ENCODE results near the gene FRMPD4. TPM values are rescaled to one million over a fixed set of nuclear protein-coding genes. Genes with fewer than 3 reads are reported as not detected.

The FRMPD4 gene
- total RNA-seq, 3 donors from 2014 or later (not counting 1 experiment from before 2014, with no cell fraction given): not detected

- no peaks in the 10 kb centered on the region for H3K4me1 Mint-ChIP-seq
- H3K27me3 Mint-ChIP-seq (ENCODE audit: low read depth in 2 of 2): no peaks in the 10 kb centered on the region
- Histone ChIP-seq H3K4me1 (ENCODE audit: control insufficient read depth, insufficient read depth, low read length) (no peaks in the 10 kb centered on the region), H3K4me3 (ENCODE audit: low read length) (no peak overlapping the region), H3K27ac (ENCODE audit: low read length) (no peak overlapping the region), H3K27me3 (ENCODE audit: control insufficient read depth, insufficient read depth, low read length) (no peaks in the 10 kb centered on the region), H3K36me3 (ENCODE audit: control insufficient read depth, insufficient read depth, low read length) (no peaks in the 10 kb centered on the region), H3K9me3 (ENCODE audit: control insufficient read depth, insufficient read depth, low read length) (no peaks in the 10 kb centered on the region)
- intact Hi-C loops (cut with micrococcal nuclease): no loop called here
- no CpG with 5 or more reads among the region's 2 CpGs for WGBS (ENCODE audit: insufficient coverage)
- H3K36me3 Mint-ChIP-seq: no peaks in the 10 kb centered on the region
- H3K9me3 Mint-ChIP-seq: no peaks in the 10 kb centered on the region
- no peak overlapping the region for H3K4me3 Mint-ChIP-seq
- no peak for TF ChIP-seq CTCF (IDR thresholded peaks at IDR 0.05)
- no peak for DNase-seq
- no peak overlapping the region for H3K27ac Mint-ChIP-seq
- no peak for ATAC-seq
Measured at GRCh38 chrX:12304261-12304660, 166.0 kb downstream of the FRMPD4 start.

- no peak for TF ChIP-seq CTCF (IDR thresholded peaks at IDR 0.05)
- Mint-ChIP-seq H3K4me3 (no peak overlapping the region), H3K36me3 (no peaks in the 10 kb centered on the region), H3K27ac (no peak overlapping the region), H3K9me3 (peaks cover 2 to 3% of the 10 kb centered on the region in 2 donors), H3K4me1 (no peaks in the 10 kb centered on the region), H3K27me3 (ENCODE audit: low read depth in 2 of 2) (peaks cover 0 to 4% of the 10 kb centered on the region in 2 donors)
- no peak overlapping the region for H3K27ac ChIP-seq (ENCODE audit: low read length)
- no peaks in the 10 kb centered on the region for H3K27me3 ChIP-seq (ENCODE audit: control insufficient read depth, insufficient read depth, low read length)
- ATAC-seq (no peak), DNase-seq (no peak)
- H3K9me3 ChIP-seq (ENCODE audit: control insufficient read depth, insufficient read depth, low read length): no peaks in the 10 kb centered on the region
- H3K36me3 ChIP-seq (ENCODE audit: control insufficient read depth, insufficient read depth, low read length): no peaks in the 10 kb centered on the region
- H3K4me1 ChIP-seq (ENCODE audit: control insufficient read depth, insufficient read depth, low read length): no peaks in the 10 kb centered on the region
- WGBS (ENCODE audit: insufficient coverage): 68% methylated on average over 2 of the region's 2 CpGs
- intact Hi-C loops (cut with micrococcal nuclease): no loop called here
- no peak overlapping the region for H3K4me3 ChIP-seq (ENCODE audit: low read length)
Measured at GRCh38 chrX:12307961-12308360, 169.7 kb downstream of the FRMPD4 start.

GRCh38 chrX:12308420-12308819 lies 170.1 kb downstream of the FRMPD4 start:
- intact Hi-C loops (cut with micrococcal nuclease): no loop called here
- Mint-ChIP-seq H3K36me3 (no peaks in the 10 kb centered on the region), H3K27ac (no peak overlapping the region), H3K4me1 (no peaks in the 10 kb centered on the region), H3K4me3 (no peak overlapping the region), H3K9me3 (peaks cover 3 to 4% of the 10 kb centered on the region in 2 donors), H3K27me3 (ENCODE audit: low read depth in 2 of 2) (peaks cover 0 to 5% of the 10 kb centered on the region in 2 donors)
- Histone ChIP-seq H3K4me1 (ENCODE audit: control insufficient read depth, insufficient read depth, low read length) (no peaks in the 10 kb centered on the region), H3K36me3 (ENCODE audit: control insufficient read depth, insufficient read depth, low read length) (no peaks in the 10 kb centered on the region), H3K9me3 (ENCODE audit: control insufficient read depth, insufficient read depth, low read length) (no peaks in the 10 kb centered on the region), H3K4me3 (ENCODE audit: low read length) (no peak overlapping the region), H3K27ac (ENCODE audit: low read length) (no peak overlapping the region), H3K27me3 (ENCODE audit: control insufficient read depth, insufficient read depth, low read length) (no peaks in the 10 kb centered on the region)
- DNase-seq: no peak
- 85% methylated on average over 3 of the region's 4 CpGs for WGBS (ENCODE audit: insufficient coverage)
- TF ChIP-seq CTCF (IDR thresholded peaks at IDR 0.05): no peak
- ATAC-seq: no peak

GRCh38 chrX:12309040-12309743 lies 170.9 kb downstream of the FRMPD4 start:
- no peak for TF ChIP-seq CTCF (IDR thresholded peaks at IDR 0.05)
- intact Hi-C loops (cut with micrococcal nuclease): no loop called here
- H3K27ac ChIP-seq (ENCODE audit: low read length): no peak overlapping the region
- H3K4me1 Mint-ChIP-seq: no peaks in the 10 kb centered on the region
- DNase-seq (no peak), ATAC-seq (no peak)
- WGBS (ENCODE audit: insufficient coverage): 88% methylated on average over 3 of the region's 5 CpGs
- no peak overlapping the region for H3K27ac Mint-ChIP-seq
- no peaks in the 10 kb centered on the region for H3K36me3 ChIP-seq (ENCODE audit: control insufficient read depth, insufficient read depth, low read length)
- H3K27me3 ChIP-seq (ENCODE audit: control insufficient read depth, insufficient read depth, low read length): no peaks in the 10 kb centered on the region
- H3K4me1 ChIP-seq (ENCODE audit: control insufficient read depth, insufficient read depth, low read length): no peaks in the 10 kb centered on the region
- no peaks in the 10 kb centered on the region for H3K36me3 Mint-ChIP-seq
- H3K4me3 ChIP-seq (ENCODE audit: low read length): no peak overlapping the region
- no peak overlapping the region for H3K4me3 Mint-ChIP-seq
- H3K9me3 Mint-ChIP-seq: peaks cover 3 to 4% of the 10 kb centered on the region in 2 donors
- peaks cover 0 to 5% of the 10 kb centered on the region in 2 donors for H3K27me3 Mint-ChIP-seq (ENCODE audit: low read depth in 2 of 2)
- no peaks in the 10 kb centered on the region for H3K9me3 ChIP-seq (ENCODE audit: control insufficient read depth, insufficient read depth, low read length)
